SH-SY5Y (cell line): ENCODE data around the gene SORCS1.

Experiments used
- GATA2 ChIP-seq: IDR thresholded peaks from 2 replicates; pipeline ENCODE4 v1.6.1; 2011; ENCODE audit warnings: mild to moderate bottlenecking, low read depth, low read length
- GATA3 ChIP-seq: IDR thresholded peaks from 2 replicates; pipeline ENCODE4 v1.6.1; 2011; ENCODE audit warnings: low read depth, mild to moderate bottlenecking, low read length, moderate library complexity

DNA sequence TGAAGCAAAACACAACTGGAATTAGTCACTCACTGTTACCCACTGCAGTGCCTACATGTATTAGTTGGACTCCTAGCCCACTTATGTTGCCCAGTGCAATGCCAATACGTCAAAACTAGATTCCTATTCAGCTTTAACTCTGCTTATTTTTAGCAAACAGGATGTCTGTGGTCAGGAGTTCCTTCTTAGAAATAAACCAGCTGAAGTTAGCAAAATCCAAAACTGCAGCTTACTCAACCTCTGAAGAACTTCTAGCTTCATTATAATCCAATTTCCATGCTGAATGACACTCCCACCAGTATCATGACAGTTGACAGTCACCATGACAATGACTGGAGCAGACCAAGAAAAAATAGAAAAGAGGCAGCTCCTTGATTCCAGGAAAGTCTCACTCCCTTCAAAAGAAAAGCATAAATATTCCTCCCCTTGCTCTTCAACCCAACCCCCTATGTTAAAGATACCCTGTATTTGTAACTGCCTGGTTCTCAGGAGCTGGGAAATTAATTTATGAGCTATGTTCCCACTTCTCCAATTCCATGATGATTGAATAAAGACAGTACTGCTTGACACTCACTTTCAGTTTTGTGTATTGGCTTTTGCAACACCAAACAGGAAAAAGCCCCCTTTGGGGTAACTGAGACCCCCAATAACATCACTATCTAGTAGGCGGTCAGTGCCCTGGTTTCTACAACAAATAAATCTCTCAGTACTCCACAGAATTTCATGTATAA is 327.4 kb downstream of the SORCS1 start:
- TF ChIP-seq GATA3 (no peak), GATA2 (no peak)
